ENCODE data around the gene ZNF423. TPM values are rescaled to one million over a fixed set of nuclear protein-coding genes. Genes with fewer than 3 reads are reported as not detected.

ZNF423 gene
- total and polyA plus RNA-seq, 12 donors = 1.7 to 10.6 (median 5.5) TPM

- Histone ChIP-seq H3K4me3 (no peak overlapping the region), H3K27ac (no peak overlapping the region), H3K27me3 (no peaks in the 10 kb centered on the region), H3K36me3 (replicated peaks in 1 of 2) (no peaks in the 10 kb centered on the region), H3K4me1 (replicated peaks in 1 of 2) (peaks cover 0 to 5% of the 10 kb centered on the region in 2 donors), H3K9me3 (replicated peaks in 1 of 3) (no peaks in the 10 kb centered on the region)
- intact Hi-C loops (cut with DNase I) = loop anchor here in 1 of 2 donors (10.0 kb wide), 1 partner anchor 262 kb away; no protein-coding TSS in a partner anchor
- 82 to 85% (median 84%) methylated on average over 10 of the region's 10 CpGs for WGBS, 4 donors
- DNase-seq = no peak
- TF ChIP-seq POLR2A (IDR thresholded peaks at IDR 0.05) (no peak), CTCF (IDR thresholded peaks at IDR 0.05) (no peak)
Observed at GRCh38 chr16:49756775-49757558, 98.9 kb downstream of the ZNF423 start.

GRCh38 chr16:49755716-49756505 is 100.0 kb downstream of the ZNF423 start:
- Histone ChIP-seq H3K9me3 (replicated peaks in 1 of 3) (no peaks in the 10 kb centered on the region), H3K4me3 (peak overlapping the region in 1 of 4 donors; percentile 41), H3K4me1 (replicated peaks in 1 of 2) (peaks cover 0 to 5% of the 10 kb centered on the region in 2 donors), H3K27ac (no peak overlapping the region), H3K27me3 (no peaks in the 10 kb centered on the region), H3K36me3 (replicated peaks in 1 of 2) (no peaks in the 10 kb centered on the region)
- TF ChIP-seq CTCF (IDR thresholded peaks at IDR 0.05) (no peak), POLR2A (IDR thresholded peaks at IDR 0.05) (no peak)
- DNase-seq = no peak
- 70 to 84% (median 75%) methylated on average over 9 to 13 of the region's 13 CpGs for WGBS, 4 donors
- intact Hi-C loops (cut with DNase I) = loop anchor here in 1 of 2 donors (10.0 kb wide), 1 partner anchor 261 kb away; no protein-coding TSS in a partner anchor

GRCh38 chr16:49755313-49755620 is 100.6 kb downstream of the ZNF423 start:
- no peaks in the 10 kb centered on the region for H3K9me3 ChIP-seq (replicated peaks in 1 of 3)
- H3K27ac ChIP-seq = peak overlapping the region in 3 of 5 donors; percentile 19 to 76 (median 57)
- intact Hi-C loops (cut with DNase I) = loop anchor here in 1 of 2 donors (10.0 kb wide), 1 partner anchor 260 kb away; no protein-coding TSS in a partner anchor
- H3K27me3 ChIP-seq = no peaks in the 10 kb centered on the region
- no peaks in the 10 kb centered on the region for H3K36me3 ChIP-seq (replicated peaks in 1 of 2)
- peak in 1 of 7 donors; percentile 3 for DNase-seq
- 29 to 37% (median 34%) methylated on average over 10 of the region's 10 CpGs for WGBS, 4 donors
- H3K4me1 ChIP-seq (replicated peaks in 1 of 2) = peaks cover 0 to 5% of the 10 kb centered on the region in 2 donors
- peak overlapping the region in 2 of 4 donors; percentile 13 to 41 for H3K4me3 ChIP-seq
- peak in 4 of 6 experiments; percentile 16 to 39 (median 30) for TF ChIP-seq CTCF (IDR thresholded peaks at IDR 0.05)
- no peak for TF ChIP-seq POLR2A (IDR thresholded peaks at IDR 0.05)
